HL-60/S4 (cell line): ENCODE data around the gene PADI1.
"Not testable (repeated sequence)": the region's sequence is repeated elsewhere in the genome, so short reads cannot be mapped to it uniquely, and the experiment has no call there.

Experiments used
- in situ Hi-C: fragments of 300-500 bp; cut with MboI; formaldehyde crosslinking; loops from 2 replicates; pipeline ENCODE4 v1.14.3; 2022; ENCODE audit warnings: low sequenced_read_pairs

Gene PADI1

DNA sequence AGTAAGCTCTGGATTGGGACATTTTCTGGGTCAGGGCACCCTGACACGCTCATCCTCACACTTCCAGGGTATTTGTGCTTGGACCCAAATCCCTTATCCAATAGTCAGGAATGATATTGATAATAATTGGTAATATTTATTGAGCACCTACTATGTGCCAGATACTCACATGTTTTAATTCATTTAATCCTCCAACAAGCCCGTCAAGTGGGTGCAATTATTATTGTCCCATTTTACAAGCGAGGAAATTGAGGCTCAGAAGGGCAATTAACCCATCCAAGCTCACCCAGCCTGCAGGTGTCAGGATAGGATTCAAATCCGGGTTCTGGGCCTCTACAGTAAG lies 32.6 kb downstream of the PADI1 start:
- in situ Hi-C loops: no loop called here

DNA sequence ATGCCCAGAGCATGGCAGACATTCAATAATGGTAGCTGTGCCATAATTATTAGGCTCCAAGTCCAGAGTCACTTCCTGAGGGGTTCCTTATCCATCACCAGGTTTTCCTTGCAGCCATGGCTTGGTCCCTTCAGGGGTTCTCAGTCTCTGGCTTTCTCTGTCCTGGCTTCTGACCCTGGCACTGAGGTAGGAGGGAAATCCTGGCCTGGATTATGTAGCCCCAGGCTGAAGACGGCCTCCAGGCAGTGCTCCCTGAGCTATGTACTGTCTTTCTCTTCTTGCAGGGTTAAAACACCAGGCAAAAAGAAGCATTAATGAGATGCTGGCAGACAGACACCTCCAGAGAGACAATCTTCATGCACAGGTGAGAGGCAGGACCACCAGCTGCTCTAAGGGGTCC lies 34.5 kb downstream of the PADI1 start:
- in situ Hi-C loops: no loop called here

DNA sequence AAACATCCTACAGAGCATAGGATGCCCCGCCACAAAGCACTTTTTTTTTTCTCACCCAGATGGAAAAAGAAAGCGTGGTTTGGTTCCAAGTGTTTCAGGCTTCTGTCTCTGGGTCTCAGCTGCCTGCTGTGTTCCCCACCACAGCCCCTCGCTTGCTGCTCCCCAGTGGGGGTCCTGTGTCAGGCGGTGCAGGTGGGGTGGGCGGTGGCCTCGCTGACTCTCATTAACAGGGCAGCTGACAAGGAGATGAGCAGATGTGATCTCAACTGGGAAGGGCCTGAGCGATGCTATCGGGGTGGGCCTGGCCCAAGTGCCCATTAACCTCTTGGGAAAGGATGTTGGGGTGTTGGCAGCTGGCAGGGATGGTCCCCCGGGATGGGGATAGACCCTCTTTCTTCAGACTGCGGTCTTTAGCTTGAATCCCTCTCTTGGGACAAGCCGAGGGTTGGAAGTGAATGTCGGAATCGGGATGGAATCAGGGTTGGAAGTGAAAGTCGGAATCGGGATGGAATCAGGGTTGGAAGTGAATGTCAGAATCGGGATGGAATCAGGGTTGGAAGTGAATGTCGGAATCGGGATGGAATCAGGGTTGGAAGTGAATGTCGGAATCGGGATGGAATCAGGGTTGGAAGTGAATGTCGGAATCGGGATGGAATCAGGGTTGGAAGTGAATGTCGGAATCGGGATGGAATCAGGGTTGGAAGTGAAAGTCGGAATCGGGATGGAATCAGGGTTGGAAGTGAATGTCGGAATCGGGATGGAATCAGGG lies 36.3 kb downstream of the PADI1 start:
- in situ Hi-C loops: not testable (repeated sequence)

DNA sequence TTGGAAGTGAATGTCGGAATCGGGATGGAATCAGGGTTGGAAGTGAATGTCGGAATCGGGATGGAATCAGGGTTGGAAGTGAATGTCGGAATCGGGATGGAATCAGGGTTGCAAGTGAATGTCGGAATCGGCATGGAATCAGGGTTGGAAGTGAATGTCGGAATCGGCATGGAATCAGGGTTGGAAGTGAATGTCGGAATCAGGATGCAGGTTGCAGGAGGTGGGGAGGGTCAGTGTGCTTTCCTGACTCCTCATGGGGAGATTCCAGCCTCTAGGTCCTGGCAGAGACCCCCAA lies 36.8 kb downstream of the PADI1 start:
- in situ Hi-C loops: not testable (repeated sequence)

DNA sequence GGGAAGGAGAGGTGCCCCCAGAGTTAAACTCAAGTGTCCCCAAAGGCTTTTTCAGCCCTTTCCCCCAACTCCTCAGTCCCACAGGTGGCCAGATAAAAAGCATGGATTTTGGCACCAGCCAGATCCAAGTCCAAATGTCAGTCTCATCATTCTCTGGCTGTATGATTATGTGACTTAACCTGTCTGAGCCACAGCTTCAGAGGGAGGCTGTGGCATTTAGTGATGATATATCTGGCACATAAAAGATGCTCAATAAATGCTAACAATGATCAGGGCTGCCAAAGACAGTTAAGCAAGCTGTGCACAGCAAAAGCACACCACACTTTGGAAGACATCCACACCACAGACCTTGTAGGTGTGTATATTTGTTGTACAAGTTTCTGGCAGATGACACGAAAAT lies 38.3 kb downstream of the PADI1 start:
- in situ Hi-C loops: no loop called here

DNA sequence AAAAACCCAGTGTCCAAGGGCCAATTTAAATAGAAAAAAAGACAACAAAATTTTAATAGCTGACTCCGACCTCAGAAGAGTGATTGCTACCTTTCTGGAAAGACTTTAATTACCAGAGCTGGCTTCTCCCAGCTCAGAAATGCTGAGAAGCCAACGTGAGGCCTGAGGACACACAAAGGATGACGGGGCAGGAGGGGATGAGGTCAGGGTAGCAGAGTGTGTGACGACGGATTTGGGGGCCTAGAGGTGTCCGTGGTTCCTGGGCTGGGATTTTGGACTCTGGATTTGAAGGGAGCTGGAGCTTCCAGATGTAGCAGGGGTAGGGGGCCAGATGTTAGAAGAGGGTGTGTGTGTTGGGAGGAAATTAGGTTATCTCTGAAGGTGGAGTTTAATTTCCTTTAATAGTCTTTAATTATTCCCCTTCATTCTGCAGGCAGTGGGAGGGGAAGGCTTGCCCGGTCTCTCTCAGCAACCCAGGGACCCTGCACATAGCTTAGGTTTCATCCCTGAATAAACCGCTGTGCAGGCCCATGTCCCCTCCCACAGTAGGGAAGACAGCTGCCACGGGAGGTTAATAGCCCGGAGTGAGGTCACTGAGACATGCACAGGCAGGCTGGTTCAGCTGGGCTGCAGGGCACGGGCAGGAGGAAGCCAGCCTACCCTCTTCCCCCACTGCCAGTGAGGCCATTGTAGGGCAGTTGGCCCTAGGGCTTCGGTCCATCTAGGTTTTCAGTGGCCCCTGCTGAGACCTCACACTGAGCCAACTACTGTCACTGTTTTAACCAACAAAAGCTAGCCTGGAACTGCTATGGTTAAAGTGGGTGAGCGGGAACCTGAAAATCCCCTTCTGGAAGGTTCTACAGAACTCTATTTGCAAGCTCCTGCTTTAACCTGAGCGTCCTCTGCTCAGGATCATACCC lies 40.2 kb downstream of the PADI1 start:
- in situ Hi-C loops: no loop called here

DNA sequence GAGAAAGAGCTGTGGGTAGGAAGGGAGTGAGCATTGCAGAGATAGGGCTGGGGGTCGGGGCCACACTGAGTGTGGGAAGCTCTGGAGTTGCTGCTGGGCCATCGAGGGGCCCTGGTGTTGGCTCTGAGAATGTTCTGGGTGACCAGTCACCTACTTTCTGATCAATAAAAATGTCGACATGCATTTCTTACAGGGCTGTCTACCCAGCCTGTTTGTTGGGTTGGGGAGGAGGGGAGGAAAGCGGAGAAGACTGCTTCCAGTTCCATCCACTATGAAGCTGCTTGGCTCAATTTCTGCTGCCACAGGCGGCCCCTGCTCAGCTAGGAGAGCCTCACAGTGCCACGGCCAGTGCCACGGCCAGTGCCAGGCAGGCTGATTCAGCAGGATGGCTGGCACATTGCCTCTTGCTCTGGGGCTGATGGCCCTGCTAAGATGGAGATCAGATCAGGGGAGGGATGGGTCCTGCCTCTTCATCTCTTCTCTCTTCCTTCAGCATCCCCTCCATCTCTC lies 40.9 kb downstream of the PADI1 start:
- in situ Hi-C loops: no loop called here

DNA sequence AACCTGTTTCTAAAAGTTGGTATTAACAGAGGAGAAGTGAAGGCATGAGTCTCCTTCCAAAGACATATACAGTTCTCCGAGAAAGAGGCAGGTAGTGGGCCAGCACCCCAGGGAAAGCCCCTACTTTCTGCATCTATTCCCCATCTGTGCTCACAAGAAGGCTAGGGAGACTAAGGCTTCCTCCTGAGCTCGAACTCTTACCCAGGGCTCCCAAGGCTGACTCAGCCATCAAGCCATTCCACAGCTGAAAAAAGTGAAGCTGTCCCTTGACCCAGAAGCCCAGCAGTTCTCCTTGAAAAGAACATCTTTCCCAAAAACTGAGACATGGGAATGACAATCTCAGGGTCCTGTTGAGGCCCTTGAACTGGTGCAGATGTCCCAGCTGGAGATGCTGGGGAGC lies 42.0 kb downstream of the PADI1 start:
- in situ Hi-C loops: no loop called here

DNA sequence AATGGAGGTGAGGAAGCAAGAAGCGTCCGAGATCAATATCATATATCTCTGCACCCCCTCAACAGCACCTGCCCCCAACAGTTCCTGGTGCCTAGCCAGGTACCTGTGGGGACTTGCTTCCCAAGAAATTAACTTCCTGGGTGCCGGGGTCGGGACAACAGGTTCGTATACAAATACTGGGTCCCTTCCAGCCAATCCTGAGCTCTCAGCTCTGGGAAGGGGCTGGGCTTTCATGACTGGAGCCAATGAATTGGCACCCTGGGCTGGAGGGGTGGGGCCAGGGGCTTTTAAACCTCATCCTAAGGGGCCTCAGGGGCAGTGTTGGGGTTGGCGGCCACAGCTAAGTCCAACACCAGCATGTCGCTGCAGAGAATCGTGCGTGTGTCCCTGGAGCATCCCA lies 43.9 kb downstream of the PADI1 start, which contains the start of gene PADI3:
Gene PADI3 (plus strand): TSS at position 318 of the 400 bp plus-strand sequence. CDS start 40 bp downstream, at position 358.
- in situ Hi-C loops: no loop called here

DNA sequence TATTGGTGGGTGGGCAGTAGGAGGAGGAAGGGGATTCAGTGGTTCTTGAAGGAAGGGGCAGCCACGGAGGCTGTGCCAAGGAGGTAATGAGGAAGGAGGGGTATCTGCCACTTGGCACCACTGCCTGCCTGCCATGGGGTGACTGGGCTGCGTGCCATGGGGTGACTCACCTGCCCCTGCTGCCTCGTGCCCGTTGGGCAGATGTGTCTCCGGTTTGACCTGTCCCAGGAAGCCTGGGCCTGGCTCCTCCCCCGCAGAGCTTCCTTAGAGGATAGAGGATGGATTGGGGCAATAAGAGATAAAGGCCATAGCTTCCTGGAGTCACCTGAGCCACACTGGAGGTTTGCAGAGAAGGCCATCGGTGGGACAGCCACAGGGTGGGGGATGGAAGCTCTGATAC lies 45.7 kb downstream of the PADI1 start:
- in situ Hi-C loops: no loop called here

DNA sequence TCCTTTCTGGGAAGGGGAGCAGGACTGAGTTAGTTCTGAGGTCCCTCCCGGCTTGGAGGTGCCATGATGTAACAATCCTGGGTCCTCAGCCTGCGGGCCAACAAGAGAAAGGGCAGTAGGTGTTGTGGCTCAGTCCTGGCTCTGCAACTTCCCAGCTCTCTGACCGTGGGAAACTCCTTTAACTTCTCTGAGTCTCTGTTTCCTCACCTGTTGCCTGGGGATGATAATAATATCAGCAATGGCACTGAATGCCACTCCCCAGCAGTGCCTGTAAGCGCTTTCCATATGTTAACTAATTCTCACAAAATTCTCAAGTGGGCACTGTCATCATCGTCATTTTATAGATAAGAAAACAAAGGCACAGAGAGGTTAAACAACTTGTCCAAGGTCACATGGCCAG lies 46.3 kb downstream of the PADI1 start:
- in situ Hi-C loops: no loop called here

DNA sequence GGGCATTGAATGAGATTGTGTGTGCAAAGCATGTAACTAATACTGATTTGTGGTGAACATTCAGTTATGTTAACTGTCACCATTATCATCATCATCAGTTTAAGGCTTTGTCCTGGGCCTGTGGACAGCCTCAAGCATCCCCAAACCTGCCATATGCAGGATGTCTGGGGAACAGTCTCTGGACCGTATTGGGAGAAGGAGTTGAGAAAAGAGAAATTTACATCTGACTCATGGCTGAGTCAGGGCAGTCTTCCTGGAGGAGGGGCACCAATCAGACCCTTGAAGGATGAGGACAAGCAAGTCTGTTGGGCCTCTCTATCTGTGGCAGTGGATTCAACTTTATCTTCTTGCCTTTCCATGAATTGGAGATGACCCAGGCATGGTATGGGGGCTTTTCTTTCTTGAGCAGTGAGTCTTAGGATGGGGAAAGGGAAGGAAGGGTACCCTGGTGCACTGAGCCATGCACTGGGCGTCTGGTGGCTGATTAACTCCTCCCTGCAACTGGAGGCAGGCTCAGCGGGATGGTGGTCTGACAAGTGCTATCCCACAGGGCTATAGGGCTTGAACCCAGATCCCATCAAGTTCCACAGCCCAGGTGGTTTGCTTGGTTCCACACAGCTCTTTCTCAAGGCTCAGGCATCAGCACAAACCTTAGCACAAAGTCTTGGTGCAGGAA lies 46.9 kb downstream of the PADI1 start:
- in situ Hi-C loops: no loop called here

DNA sequence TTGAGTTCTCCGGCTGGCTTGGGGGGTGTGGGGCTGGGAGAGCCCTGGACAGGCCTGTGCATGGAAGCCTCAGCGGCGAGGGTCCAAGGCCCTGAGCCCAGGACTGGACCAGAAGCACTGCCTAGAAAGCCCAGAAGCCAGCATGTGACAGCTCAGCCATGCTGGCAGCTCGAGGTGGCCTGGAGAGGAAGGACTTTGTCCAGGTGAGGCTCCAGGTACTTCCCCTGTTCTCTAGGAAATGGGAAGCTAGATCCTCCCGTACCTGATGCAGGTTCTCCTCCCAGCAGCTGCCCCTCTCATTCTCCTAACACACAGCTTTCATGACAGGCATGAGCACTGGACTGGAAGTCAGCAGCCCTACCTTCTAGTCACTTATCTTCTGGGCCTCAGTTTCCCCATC lies 50.4 kb downstream of the PADI1 start:
- in situ Hi-C loops: no loop called here

DNA sequence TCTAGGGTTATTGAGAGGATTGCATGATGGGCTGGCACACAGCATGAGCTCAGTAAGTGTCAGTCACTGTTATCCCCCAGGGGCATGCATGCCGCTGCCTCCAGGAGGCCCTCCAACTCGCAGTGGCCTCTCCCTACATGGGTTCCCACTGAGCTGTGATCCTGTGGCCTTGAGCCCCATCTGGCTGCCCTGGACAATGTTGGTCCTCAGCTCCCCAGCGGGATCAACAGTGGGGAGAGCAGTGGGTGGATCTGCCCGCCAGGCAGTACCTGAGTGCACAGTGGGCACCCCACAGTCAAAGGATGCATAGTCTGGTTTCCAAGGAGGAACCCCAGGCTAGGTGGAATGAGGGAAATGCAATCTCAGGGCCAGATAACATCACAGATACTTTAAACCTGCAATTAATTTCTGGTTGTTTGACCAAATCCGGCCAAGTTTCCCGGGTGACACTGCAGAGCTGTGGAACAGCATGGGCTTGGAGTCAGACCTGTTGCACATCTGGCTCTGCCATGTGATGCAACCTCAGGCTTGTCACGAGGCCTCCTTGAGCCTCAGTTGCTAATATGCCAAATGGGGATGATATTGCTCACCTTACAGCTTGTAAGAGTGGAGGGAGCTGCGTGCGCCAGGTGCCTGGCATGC lies 53.3 kb downstream of the PADI1 start:
- in situ Hi-C loops: no loop called here

DNA sequence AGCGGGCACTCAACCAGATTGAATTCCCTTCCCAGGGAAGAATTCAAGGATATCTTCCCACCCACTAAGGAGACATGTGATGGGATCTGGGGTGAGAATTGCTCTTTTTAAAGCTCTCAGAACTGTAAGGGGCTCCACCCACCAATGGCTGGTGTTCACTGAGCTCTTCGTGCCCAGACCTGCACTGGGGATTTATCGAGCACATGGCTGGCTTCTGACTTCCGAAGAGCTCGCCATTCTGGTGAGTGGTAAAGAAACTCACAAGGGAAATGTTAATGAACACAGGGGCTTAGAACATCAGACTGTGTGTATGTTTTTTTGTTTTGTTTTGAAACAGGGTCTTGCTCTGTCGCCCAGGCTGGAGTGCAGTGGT lies 53.8 kb downstream of the PADI1 start:
- in situ Hi-C loops: no loop called here

DNA sequence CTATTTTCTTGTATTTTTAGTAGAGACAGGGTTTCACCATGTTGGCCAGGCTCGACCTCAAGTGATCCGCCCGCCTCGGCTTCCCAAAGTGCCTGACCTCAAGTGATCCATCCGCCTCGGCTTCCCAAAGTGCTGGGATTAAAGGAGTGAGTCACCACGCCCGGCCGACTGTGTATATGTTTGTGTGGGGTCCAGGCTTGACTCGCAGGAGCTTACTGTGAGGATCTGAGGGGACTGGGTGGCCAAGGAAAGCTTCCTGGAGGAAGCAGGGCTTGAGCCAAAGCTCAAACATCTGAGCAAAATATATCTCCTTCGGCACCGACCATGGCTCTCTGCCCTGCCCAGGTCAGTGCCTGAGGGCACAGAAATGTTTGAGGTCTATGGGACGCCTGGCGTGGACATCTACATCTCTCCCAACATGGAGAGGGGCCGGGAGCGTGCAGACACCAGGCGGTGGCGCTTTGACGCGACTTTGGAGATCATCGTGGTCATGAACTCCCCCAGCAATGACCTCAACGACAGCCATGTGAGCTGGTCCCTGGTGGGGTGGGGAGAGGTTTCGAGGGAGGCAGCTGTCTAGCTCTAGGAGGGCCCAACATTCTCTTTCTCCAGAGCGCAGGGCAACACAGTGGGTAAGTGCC lies 54.4 kb downstream of the PADI1 start:
- in situ Hi-C loops: no loop called here

DNA sequence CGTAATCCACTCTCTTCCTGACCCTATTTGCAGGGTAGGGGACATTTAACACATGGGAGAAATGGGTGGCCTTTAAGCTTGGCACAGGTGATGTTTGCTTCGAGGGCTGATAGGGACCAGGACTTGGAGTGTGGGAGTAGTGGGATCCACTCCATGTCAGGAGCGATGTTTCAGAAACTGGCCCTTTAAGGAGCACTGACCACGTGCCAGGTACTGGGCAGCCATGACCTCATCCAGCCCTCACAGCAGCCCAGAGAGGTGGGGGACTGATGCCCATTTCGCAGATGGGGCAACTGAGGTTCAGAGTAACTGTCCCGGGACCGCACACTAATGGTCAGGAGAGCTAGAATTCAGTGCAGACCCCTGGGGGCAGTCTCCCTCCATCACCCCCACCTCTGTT lies 55.3 kb downstream of the PADI1 start:
- in situ Hi-C loops: no loop called here

DNA sequence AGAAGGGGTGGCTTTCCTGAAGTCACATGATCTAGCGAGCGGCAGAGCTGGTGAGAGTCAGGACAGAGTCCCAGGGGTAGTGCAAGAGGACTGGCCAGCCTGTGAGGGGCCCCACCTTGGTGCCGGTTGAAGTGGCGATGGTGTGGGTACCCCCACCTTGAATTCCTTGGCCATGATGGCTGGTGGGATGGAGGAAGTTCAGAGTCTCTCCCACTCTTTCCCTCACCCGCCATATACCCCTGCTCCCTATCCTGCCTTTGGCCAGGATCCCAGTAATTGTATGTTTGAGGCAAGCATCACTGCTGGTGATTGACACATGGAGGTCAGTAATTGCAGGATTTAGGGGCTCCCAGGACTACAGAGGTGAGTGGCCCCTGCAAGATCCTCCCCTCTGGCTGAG lies 55.8 kb downstream of the PADI1 start:
- in situ Hi-C loops: no loop called here

DNA sequence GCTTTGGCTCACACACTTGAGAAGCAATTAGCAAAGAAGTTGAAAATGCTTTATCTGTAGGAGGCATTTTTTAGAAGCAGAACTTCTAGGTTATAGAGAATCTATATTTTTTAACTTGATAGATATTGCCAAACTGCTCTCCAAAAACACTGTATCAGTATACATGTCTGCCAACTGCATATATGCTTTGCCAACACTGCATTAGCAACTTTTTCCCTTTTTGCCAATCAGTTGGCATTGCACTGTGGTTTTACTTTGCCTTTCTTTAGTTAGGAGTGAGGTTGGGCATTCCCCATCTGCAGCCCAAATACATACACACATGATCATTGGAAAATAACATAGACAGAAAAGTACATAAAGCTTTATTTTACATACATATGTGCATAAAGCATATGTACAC lies 59.0 kb downstream of the PADI1 start:
- in situ Hi-C loops: no loop called here

DNA sequence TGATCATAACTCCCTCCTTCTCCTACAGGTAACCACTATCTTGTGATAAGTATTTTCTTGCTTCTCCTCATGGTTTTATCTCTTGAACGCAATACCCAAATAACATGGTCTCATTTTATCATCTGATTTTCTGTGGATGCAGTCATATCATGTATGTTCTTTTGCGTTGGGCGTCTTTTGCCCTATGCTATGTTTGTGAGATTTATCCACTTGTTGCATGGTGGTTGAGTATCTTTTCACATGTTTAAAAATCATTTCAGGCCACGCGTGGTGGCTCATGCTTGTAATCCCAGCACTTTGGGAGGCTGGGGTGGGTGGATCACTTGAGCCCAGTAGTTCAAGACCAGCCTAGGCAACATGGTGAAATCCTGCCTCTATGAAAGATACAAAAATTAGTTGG lies 59.5 kb downstream of the PADI1 start:
- in situ Hi-C loops: no loop called here

DNA sequence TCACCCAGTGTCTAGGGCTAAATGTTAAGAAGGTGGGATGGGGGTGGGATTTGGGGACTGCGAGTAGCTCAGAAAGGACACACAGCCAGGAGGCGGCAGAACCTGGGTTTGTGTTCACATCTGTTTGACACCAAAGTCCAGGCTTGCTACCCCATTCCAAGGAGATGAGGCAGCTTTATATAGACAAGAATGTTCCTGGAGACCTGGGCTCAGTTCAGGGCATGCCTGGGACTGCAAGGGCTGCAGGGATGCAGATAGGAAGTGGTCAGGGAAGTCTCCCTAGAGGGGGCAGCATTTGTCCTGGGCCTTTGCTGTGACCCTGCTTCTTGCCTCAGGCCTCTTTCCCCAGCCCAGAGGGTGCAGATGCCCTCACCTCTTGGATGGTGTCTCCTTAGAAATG lies 60.2 kb downstream of the PADI1 start:
- in situ Hi-C loops: no loop called here
